ENCODE measurements around the gene CLTCL1.
"Not testable (repeated sequence)": the region's sequence is repeated elsewhere in the genome, so short reads cannot be mapped to it uniquely, and the experiment has no call there.

Gene CLTCL1

DNA sequence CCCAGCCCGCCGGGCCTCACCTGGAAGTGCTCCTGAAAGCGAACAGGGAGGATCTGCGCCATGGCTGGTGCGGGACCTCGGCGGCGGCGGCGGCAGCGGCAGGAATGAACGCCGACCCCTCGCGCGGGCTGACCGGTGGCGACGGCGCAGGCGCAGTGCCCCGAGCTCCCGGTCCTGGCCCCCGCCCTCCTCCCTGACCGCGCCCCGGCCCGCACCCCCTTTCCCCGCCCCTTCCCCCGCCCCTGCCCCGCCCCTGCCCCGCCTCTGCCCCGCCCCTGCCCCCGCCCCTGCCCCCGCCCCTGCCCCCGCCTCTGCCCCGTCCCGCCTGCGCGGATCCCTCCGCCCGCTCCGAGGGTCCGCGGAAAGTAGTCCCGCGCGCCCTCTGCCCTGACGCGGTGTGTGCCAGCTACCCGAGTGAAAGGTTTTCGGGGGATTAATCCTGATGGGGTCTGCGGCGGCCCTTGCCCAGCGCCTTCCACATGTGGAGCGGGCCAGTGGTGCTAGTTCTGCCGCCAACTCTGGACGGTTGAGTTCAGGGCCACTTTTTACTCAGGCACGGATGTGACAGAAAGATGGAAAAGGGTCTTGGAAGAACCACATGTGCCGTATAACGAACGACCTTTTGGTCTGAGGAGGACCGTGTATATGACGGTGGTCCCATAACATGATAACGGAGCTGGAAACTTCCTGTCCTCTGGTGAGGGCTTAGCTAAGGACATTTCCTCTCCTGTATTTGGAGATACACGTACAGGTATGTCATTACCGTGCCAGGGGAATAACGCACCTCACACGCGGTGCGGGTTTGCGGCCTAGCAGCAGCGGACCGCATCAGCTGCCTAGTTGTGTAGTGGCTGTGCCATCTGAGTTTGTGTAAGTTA, at the start of gene CLTCL1:
TSS of gene CLTCL1 (minus strand) at position 140 of the 878 bp plus-strand sequence. CDS start at position 62, 78 bp downstream.
- no peak for DNase-seq

DNA sequence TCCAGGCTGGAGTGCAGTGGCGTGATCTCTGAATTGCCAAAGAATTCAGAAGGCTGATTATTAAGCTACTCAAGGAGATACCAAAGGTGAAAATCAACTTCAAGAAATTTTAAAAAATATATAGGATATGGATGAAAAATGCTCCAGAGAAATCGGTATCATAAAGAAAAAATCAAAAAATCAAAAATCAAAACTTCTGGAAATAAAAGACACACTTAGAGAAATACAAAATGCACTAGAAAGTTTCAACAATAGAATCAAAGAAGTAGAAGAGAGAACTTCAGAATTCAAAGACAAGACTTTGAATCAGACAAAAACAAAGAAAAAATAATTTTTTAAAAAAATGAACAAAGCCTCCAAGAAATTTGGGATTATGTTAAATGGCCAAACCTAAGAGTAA, 45.6 kb upstream of the CLTCL1 start:
- DNase-seq: no peak

DNA sequence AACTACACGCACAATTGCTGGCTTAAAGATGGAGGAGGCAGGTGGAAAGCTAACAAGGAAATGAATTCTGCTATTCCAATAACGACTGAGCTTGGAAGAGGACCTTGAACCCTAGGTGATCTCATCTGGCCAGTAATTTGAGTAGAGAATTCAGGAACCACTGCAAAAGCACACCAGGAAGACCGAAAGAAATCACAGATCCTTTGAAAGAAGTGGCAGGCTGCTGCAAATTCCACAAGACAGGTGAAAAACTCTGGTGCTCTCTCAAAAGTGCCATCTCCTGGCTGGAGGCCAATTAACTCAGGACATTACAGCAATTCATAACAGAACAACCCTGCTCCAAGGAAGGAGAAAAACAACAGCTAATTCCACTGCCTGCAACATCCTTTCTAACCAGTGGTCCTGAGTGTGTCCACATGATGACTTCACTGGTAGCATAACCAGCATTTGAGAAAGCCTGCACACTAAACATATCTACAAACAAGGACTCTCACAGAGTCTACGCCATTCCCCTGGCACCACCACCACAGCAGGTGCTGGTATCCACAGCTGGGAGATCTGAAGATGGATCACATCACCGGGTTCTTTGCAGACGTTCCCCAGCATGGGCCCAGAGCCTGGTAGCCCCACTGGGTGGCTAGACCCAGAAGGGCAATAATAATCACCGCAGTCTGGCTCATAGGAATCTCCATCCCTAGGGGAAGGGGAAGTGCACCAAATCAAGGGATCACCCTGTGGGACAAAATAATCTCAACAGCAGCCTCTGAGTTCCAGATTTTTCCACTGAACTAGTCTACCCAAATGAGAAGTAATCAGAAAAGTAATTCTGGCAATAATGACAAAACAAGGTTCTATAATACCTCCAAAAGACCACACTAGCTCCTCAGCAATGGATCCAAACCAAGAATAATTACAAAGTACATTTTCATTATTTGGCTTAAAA, 44.9 kb upstream of the CLTCL1 start:
- no peak for DNase-seq

DNA sequence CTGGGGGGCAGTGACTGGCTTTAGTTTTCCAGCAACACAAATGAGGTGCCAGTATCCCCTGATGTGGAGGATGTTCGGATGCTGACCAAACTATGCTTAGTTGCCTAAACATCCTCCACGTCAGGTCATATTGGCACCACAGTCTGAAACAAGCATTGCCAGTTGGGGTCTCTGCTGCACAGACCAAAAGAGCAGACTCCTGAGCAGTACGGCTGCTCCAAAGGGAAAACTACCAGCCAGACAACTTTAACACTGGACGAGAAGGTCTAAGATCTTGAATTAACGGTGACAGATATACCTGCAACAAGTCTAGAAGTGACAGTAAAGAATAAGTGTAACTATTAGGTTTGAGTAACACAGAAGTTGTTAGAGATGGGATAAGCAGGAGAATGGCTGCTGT, 40.5 kb upstream of the CLTCL1 start:
- DNase-seq: no peak

DNA sequence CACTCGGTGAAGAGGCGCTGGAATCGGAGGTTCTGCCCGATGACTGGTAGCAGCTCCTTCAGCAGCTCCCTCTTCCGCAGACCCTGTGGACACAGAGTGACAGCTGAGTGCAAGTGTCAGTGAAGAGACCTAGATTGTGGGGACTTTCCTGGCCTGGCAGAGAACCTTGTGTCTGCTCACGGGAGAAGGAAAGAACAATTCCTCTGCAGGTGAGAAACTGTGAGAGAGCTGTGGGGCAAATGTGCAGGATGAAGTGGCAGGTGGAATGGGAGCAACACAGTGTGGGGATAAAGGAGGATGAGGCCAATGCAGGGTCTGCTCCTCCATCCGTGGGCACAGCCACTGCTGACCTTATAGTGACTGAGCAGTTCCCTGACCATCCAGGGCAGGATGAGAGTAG, 40.0 kb upstream of the CLTCL1 start:
- DNase-seq: no peak

DNA sequence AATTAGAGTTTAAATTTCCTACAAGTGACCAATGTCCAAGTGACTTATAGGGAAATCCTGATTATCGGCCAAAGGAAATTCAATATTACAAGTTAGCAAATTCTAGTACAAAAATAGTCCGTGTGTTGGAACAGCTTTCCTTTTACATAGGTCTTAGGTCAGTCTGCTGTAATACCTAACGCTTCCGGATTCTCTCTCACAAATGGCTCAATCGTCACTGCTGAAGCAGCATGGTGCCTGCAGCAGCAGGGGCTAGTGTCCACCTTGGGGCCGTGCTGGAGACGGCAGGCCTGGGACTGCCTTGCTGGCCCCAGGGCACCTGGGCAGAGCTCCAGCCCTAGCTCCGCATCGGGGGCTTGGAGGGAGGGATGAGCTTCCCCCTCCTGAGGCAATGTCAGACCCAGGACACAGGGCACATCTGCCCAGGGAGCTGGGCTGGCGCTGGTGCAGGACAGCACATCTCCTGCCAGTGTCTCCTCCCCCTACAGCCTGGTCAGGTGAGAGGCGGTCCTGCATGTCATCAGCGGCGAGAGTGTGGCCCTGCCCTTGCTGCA, 39.4 kb upstream of the CLTCL1 start:
- no peak for DNase-seq

DNA sequence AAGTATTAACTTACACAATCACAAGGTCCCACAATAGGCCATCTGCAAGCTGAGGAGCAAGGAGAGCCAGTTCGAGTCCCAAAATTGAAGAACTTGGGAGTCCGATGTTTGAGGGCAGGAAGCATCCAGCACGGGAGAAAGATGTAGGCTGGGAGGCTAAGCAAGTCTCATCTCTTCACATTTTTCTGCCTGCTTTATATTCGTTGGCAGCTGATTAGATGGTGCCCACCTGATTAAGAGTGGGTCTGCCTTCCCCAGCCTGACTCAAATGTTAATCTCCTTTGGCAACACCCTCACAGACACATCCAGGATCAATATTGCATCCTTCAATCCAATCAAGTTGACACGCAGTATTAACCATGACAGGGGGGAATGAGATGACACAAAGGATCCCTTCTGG, 38.7 kb upstream of the CLTCL1 start:
- DNase-seq: not testable (repeated sequence)

DNA sequence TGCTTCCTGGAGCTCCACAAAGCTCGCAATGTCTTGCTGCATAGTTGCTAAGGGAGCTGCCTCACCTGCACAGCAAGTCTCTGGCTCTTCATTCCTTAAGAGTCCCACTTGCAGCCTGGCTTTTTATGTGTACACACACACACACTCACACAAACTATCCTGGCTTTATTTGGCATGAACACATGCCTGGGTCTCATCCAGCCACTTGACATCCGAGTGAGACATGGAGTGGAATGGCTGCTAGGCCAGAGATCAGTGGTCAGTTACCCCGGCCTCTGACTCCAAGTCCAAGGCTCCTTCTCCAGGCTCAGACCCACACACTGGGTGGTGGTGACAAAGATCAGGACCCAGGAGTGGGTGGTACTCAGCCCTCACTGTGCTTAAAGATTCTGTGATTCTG, 37.9 kb upstream of the CLTCL1 start:
- no peak for DNase-seq

DNA sequence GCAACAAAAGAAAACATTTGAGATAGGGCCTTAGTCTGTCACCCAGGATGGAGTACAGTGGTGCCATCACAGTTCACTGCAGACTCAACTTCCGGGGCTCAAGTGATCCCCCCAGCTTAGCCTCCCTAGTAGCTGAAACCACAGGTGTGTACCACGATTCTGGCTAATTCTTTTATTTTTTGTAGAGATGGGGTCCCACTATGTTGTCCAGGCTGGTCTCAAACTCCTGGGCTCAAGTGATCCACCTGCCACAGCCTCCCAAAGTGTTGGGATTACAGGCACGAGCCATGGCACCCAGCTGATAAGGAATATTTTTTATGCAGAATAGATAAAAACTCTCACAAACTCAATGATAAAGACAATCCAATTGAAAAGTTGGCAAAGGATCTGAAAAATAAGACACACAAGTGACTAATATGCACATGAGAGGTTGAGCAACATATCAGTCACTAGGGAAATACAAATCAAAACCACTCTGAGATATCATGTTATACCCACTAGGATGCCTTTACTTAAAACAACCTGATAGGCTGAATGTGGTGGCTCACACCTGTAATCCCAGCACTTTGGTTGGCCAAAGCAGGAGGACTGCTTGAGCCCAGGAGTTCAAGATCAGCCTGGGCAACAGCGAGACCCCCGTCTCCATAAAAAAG, 33.9 kb upstream of the CLTCL1 start:
- DNase-seq: no peak

DNA sequence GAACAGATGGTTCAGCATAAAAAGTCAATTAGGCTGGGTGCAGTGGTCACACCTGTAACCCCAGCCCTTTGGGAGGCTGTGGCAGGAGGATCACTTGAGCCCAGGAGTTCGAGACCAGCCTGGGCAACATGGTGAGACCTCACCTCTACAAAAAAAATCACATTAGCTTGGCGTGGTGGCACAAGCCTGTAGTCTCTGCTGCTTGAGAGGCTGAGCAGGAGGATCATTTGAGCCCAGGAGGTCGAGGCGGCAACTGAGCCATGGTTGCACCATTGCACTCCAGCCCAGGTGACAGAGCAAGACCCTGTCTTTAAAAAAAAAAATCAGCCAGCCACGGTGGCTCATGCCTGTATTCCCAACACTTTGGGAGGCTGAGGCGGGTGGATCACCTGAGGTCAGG, 31.9 kb upstream of the CLTCL1 start:
- DNase-seq: not testable (repeated sequence)

DNA sequence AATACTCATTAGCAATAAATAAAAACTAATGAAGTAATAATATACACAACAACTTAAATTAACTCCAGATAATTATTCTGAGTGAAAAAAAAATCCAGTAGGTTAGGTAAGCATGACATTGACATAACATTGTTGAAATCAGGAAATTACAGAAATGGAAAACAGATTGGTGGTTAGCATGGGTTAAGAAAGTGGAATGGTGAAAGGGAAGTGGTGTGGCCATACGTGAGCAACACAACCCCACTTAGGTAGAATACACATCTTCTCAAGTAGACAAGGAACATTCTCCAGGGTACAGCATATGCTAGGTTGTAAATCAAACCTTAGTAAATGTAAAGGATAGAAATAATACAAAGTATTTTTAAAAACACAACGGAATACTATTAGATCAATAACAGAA, 30.2 kb upstream of the CLTCL1 start:
- no peak for DNase-seq

DNA sequence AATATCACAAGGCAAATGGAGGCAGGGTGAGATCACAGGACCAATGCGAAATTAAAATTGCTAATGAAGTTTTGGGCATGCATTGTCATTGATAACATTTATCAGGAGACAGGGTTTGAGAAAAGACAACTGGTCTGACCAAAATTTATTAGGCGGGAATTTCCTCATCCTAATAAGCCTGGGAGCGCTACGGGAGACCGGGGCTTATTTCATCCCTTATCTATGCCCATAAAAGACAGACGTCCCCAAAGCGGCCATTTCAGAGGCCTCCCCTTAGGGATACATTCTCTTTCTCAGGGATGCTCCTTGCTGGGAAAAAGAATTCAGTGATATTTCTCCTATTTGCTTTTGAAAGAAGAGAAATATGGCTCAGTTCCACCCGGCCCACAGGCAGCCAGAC, 28.6 kb upstream of the CLTCL1 start:
- DNase-seq: not testable (repeated sequence)

DNA sequence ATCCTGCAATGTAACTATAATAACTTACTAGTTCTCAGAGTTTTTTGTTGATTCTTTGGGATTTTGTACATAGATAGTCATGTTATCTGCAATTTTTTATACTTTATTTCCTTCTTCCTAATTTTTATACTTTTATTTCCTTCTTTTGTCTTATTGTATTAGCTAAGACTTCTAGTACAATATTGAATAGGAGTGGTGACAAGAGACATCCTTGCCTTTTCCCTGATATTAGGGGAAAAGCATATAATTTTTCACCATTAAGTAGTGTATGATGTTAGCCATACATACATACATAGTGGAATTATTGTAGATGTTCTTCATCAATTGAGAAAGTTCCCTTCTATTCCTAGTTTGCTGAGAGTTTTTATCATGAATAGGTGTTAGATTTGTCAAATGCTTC, 27.8 kb upstream of the CLTCL1 start:
- DNase-seq: no peak

DNA sequence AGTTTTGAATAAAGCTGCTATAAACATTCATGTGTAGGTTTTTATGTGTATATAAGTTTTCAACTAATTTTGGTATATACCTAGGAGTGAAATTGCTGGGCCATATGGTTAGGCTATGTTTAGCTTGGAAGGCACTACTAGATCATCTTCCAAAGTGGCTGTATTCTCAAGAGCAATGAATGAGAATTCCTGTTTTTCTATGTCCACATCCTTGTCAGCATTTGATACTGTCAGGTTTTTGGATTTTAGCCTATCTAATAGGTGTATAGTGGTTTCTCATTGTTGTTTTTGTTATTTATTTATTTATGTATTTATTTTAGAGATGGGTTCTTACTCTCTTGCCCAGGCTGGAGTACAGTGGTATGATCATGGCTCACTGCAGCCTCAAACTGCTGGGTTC, 26.3 kb upstream of the CLTCL1 start:
- DNase-seq: no peak

DNA sequence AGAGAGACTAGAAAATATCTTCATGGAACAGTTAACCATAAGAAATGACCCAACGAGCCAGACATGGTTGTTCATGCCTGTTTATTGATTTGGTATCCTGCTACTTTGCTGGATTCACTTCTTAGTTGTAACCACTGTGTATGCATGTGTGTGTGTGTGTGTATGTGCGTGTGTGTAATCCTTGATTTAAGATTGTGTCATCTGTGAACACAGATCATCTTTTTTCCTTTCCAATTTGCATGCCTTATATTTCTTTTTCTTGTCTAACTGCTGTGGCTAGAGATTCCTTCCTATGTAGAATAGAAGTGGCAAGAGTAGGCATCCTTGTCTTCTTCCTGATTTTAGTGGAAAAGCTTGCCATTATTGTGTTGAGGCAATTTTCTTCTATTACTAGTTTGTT, 16.4 kb upstream of the CLTCL1 start:
- DNase-seq: no peak

DNA sequence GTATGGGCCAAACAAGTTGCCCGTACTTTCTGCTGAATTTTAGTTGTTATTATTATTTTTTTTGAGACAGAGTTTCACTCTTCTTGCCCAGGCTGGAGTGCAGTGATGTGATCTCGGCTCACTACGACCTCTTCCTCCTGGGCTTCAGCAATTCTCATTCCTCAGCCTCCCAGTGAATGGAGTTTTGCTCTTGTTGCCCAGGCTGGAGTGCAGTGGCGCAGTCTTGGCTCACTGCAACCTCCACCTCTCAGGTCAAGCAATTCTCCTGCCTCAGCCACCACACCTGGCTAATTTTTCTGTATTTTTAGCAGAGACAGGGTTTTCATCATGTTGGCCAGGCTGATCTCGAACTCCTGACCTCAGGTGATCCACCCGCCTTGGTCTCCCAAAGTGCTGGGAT, 15.0 kb upstream of the CLTCL1 start:
- not testable (repeated sequence) for DNase-seq

DNA sequence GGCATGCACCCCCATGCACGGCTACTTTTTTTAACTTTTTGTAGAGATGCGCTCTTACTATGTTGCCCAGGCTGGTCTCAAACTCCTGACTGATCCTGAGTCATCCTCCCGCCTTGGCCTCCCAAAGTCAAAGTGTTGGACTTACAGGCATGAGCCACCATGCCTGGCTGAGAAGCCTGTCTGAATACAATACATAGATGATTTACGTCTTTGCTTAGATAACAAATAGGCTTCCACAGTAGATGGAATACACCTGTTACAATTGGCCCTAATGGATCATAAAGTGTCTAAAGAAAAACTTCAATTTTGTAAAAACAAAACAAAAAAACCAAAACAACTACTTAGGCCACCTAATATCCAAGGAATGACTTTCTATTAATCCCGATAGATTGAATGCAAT, 13.0 kb upstream of the CLTCL1 start:
- DNase-seq: no peak

DNA sequence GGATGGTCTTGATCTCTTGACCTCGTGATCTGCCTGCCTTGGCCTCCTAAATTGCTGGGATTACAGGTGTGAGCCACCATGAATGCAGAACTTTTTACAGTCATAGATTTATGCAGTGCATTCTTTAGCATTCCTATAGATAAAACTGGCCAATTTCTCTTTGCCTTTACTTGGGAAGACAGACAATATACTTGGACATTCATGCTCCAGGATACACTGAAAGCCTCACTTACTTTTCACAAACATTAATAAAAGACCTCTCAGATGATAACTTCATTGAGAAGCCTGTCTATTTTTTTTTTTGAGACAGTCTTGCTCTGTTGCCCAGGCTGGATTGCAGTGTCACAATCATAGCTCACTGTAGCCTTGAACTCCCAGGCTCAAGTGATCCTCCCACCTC, 12.3 kb upstream of the CLTCL1 start:
- no peak for DNase-seq

DNA sequence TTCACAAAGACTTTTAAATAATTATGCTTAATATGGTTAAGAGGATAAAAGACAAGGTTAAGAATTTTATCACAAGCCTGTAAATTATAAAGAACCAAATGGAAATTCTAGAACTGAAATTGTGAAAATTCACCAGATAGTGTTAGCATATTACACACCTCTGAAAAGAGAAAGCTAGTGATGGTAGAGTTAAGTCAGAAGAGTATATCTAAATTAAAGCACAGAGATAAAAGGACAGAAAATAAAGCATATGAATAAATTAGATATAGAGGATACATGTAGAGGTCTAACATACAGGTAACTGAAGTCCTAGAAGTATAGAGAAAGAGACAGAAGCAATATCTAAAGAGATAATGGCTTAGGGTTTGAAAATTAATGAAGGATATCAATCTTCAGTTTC, 4.2 kb upstream of the CLTCL1 start:
- no peak for DNase-seq

DNA sequence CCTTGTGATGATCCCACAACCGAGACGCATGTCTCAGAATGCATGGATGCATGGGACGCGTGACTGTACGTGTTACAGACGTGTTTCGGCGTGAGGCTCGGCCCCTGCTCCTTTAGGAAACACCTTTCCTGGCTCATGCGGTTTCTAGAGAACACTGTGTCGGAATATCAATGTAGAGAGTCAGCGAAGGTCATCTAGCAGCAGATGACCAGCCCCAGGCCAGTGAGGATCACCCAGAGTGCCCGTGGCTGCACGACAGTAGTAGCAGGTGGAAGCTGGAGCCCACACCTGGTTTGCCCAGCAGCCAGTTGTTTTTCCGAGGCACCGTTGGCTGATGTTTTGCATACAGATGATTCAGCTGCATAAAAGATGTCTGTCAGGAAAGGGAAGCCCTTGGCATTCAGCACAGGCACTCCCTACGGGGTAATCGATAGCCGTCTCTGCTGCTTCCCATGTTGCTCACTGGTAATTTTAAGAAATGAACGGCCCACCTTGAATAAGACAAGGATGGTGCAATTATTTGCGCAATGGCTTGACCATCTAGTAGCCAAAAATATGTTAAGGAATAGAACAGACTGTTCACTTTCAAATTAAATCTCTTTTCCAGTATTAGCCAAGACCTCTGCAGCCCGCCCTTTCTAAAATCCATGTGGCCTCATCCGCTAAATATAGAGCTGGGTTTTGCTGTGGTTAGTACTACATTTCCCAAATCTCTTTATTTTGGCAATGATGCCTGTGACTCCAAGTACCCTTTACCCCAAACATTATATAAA, 1.1 kb upstream of the CLTCL1 start:
- no peak for DNase-seq

DNA sequence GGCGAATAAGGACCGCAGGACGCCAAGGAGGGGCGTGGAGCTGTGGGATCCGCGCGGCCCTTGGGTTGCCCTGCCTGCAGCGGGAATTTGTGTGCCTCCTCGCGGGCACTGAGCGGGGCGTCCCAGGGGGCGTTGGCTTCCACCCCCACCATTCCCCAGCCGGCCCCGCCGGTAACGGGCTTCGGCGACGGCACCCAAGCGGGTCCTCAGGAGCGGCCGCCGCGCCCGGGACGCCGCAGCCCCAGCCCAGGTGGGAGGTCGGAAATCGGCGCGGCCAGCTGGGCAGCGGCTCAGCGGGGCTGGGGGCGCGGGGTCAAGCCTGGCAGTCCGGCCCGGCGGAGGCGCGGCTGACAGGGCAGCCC, 320 bp downstream of the CLTCL1 start:
- no peak for DNase-seq

Data from NCI-H1417 treated with DMSO at 0.1 percent for 48 hours (cell line).